Immature natural killer cell (primary cell): ENCODE measurements around the gene NR3C2. TPM values are rescaled to one million over a fixed set of nuclear protein-coding genes. Genes with fewer than 3 reads are reported as not detected.

Experiments used
- DNase-seq, 3 donors: peaks; one replicate each; pipeline ENCODE4 v3.0.0; 2022; ENCODE audit warnings: mixed read lengths in 1 of 3
- H3K27ac Mint-ChIP-seq, 6 donors: one replicate each; pipeline ENCODE4 v1.8.0; 2020; ENCODE audit warnings: mixed read lengths in 6 of 6, mild to moderate bottlenecking in 5 of 6, inconsistent platforms in 4 of 6, moderate library complexity in 3 of 6
- H3K27me3 Mint-ChIP-seq, 3 donors: one replicate each; pipeline ENCODE4 v1.8.0; 2020 to 2021; ENCODE audit warnings: low read depth in 3 of 3, mild to moderate bottlenecking in 3 of 3, mixed read lengths in 3 of 3, moderate library complexity in 3 of 3, inconsistent platforms in 1 of 3
- H3K36me3 Mint-ChIP-seq, 3 donors: one replicate each; pipeline ENCODE4 v1.8.0; 2020; ENCODE audit warnings: mixed read lengths in 3 of 3, inconsistent platforms in 2 of 3, mild to moderate bottlenecking in 2 of 3
- H3K4me1 Mint-ChIP-seq, 2 donors: one replicate each; pipeline ENCODE4 v1.8.0; 2020; ENCODE audit warnings: inconsistent platforms in 2 of 2, mild to moderate bottlenecking in 2 of 2, mixed read lengths in 2 of 2, moderate library complexity in 1 of 2
- H3K4me3 Mint-ChIP-seq, 5 donors: one replicate each; pipeline ENCODE4 v1.8.0; 2020; ENCODE audit warnings: mild to moderate bottlenecking in 5 of 5, mixed read lengths in 5 of 5, inconsistent platforms in 3 of 5, moderate library complexity in 3 of 5
- H3K9me3 Mint-ChIP-seq, 6 donors: one replicate each; pipeline ENCODE4 v1.8.0; 2020; ENCODE audit warnings: mild to moderate bottlenecking in 6 of 6, mixed read lengths in 6 of 6, inconsistent platforms in 4 of 6, moderate library complexity in 3 of 6
- polyA plus RNA-seq, 3 donors: library from polyadenylated mRNA; unstranded; fragments of 300-500 nt; fragmentation: Illumina TruSeq; gene quantifications; one replicate each; pipeline ENCODE4 v1.2.3, GENCODE V29; 2021

The NR3C2 gene
- polyA plus RNA-seq, 3 donors from 2014 or later = 1.0 to 1.2 (median 1.1) TPM

GRCh38 chr4:148245015-148245414 is 197.2 kb downstream of the NR3C2 start:
- H3K36me3 Mint-ChIP-seq = no peaks in the 10 kb centered on the region
- peaks cover 2 to 4% (median 4%) of the 10 kb centered on the region in 3 donors for H3K27me3 Mint-ChIP-seq
- no peaks in the 10 kb centered on the region for H3K9me3 Mint-ChIP-seq
- H3K4me1 Mint-ChIP-seq = no peaks in the 10 kb centered on the region
- H3K27ac Mint-ChIP-seq = no peak overlapping the region
- no peak for DNase-seq
- H3K4me3 Mint-ChIP-seq = no peak overlapping the region

DNA sequence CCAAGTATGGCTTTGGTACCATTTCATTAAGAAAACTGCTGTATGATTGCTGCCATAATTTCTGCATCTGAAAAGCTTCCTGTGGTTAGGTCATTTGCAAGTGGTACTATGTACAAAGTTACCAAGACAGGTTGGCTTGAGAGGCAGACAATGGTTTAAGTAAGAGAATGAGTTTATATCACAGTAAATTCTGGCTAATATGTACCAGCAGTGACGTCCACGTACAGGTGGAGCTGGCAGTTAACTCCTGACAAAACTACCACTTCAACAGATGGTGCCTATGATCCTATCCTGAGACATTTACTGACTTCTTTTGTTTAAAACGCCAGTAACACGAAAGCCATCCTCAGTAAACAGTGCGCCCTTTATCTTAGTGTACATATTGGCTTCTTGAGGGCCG is 198.4 kb downstream of the NR3C2 start:
- Mint-ChIP-seq H3K27ac (no peak overlapping the region), H3K36me3 (no peaks in the 10 kb centered on the region), H3K27me3 (peaks cover 3 to 4% (median 4%) of the 10 kb centered on the region in 3 donors), H3K9me3 (no peaks in the 10 kb centered on the region), H3K4me1 (peaks cover 0 to 3% of the 10 kb centered on the region in 2 donors), H3K4me3 (no peak overlapping the region)
- DNase-seq = no peak

DNA sequence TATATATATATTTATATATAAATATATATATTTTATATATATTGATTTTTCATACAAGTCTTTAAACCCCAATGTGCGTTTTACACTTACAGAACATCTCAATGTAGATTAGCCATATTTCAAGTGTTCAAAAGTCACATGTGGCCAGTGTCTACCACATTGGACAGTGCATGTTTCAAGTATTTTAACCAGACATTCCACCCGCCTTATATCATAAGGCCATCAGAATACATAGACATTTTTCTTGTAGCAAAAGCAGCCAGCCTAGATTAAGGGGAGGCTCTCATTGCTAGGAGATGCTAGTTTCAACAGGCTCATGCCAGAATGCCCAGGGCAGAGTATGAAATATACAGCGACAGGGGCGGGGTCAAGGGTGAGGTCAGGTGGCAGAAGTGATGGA is 202.0 kb downstream of the NR3C2 start:
- H3K36me3 Mint-ChIP-seq = no peaks in the 10 kb centered on the region
- DNase-seq = no peak
- no peak overlapping the region for H3K4me3 Mint-ChIP-seq
- H3K27ac Mint-ChIP-seq = no peak overlapping the region
- peaks cover 4 to 8% (median 5%) of the 10 kb centered on the region in 3 donors for H3K27me3 Mint-ChIP-seq
- peaks cover 0 to 3% of the 10 kb centered on the region in 2 donors for H3K4me1 Mint-ChIP-seq
- H3K9me3 Mint-ChIP-seq = peaks cover 0 to 3% (median 0%) of the 10 kb centered on the region in 6 donors

- H3K4me3 Mint-ChIP-seq = no peak overlapping the region
- DNase-seq = no peak
- H3K4me1 Mint-ChIP-seq = peaks cover 0 to 3% of the 10 kb centered on the region in 2 donors
- H3K36me3 Mint-ChIP-seq = no peaks in the 10 kb centered on the region
- peaks cover 0 to 3% (median 0%) of the 10 kb centered on the region in 6 donors for H3K9me3 Mint-ChIP-seq
- no peak overlapping the region for H3K27ac Mint-ChIP-seq
- peaks cover 4 to 8% (median 5%) of the 10 kb centered on the region in 3 donors for H3K27me3 Mint-ChIP-seq
Measured at GRCh38 chr4:148239494-148239985, 202.7 kb downstream of the NR3C2 start.

DNA sequence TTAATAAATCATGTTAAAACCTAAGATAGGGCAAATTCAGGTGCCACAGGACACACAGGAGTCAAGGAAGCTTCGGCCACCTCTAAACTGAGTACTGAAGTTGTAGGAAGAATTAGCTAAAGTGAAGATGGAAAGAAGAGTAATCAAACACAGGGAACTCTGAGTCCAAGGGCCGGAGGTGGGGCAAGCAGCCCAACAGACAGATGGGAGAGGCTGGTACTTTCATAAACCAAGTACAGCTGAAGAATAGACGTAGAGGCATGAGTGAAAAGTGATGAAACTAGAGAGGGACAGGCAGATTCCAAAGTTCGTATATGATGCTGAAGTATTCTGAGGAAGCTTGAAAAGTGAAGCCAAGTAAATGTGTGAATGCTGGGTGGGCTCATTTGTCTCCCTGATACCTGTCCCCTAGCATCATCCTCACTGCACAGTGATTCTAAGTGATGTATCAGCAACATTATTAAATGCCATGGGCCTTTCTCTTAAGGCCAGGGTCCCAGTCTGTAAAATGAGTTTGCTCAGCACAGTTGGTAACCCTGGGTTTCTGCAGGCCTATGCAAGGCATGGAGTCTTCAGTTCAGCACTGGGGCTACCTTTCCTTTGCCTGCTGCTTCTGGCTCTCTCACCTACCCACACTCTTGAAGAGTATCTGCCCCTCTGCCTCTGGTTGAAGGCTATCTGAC is 203.3 kb downstream of the NR3C2 start:
- Mint-ChIP-seq H3K4me1 (peaks cover 0 to 3% of the 10 kb centered on the region in 2 donors), H3K4me3 (no peak overlapping the region), H3K36me3 (no peaks in the 10 kb centered on the region), H3K9me3 (peaks cover 0 to 3% (median 0%) of the 10 kb centered on the region in 6 donors), H3K27me3 (peaks cover 4 to 8% (median 5%) of the 10 kb centered on the region in 3 donors), H3K27ac (no peak overlapping the region)
- DNase-seq = no peak

DNA sequence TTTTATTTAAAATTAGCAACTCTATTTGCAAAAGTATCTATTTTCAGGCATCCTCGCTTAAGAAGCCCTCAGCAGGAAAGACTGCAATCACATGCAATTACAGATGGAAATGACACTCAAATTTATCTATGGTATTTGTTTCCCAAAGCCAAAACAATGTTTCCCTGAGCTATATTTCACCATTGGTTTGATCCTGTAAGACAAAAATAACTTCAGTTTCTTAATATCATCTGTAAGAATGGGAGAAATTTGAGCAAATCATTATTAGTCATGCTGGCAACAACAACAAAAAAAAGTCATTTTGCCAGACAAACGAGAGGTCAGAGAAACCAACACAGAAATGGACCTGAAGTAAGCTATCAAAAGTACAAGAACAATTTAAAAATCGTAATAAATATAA is 204.1 kb downstream of the NR3C2 start:
- DNase-seq = no peak
- Mint-ChIP-seq H3K9me3 (peaks cover 0 to 3% (median 0%) of the 10 kb centered on the region in 6 donors), H3K36me3 (no peaks in the 10 kb centered on the region), H3K4me1 (peaks cover 0 to 3% of the 10 kb centered on the region in 2 donors), H3K4me3 (no peak overlapping the region), H3K27ac (no peak overlapping the region), H3K27me3 (peaks cover 4 to 8% (median 5%) of the 10 kb centered on the region in 3 donors)

DNA sequence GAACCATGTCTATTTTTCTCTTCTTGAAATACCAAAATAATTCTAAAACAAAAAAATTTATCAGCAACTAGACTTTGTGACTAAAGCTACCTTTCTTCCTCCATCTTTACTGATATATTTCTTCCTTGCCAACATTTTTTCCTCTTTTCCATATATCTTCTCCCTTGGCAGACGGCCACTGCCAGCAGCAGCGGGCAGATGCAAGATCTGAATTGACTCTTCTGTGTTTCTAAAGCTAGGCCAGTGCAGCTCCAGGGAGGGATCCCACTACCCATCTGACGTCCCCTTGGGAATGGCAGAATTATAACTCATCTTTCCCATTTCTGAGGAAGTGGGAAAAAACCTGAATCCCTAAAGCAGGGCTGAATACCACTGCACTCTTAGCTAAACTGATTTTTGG is 206.4 kb downstream of the NR3C2 start:
- H3K4me3 Mint-ChIP-seq = no peak overlapping the region
- no peak overlapping the region for H3K27ac Mint-ChIP-seq
- H3K4me1 Mint-ChIP-seq = peaks cover 0 to 3% of the 10 kb centered on the region in 2 donors
- DNase-seq = no peak
- peaks cover 0 to 5% (median 4%) of the 10 kb centered on the region in 3 donors for H3K27me3 Mint-ChIP-seq
- H3K9me3 Mint-ChIP-seq = peaks cover 0 to 3% (median 0%) of the 10 kb centered on the region in 6 donors
- H3K36me3 Mint-ChIP-seq = no peaks in the 10 kb centered on the region

GRCh38 chr4:148229798-148230197 is 212.4 kb downstream of the NR3C2 start:
- DNase-seq = no peak
- no peak overlapping the region for H3K27ac Mint-ChIP-seq
- H3K4me1 Mint-ChIP-seq = no peaks in the 10 kb centered on the region
- peaks cover 0 to 2% (median 0%) of the 10 kb centered on the region in 6 donors for H3K9me3 Mint-ChIP-seq
- peaks cover 0 to 2% (median 0%) of the 10 kb centered on the region in 3 donors for H3K27me3 Mint-ChIP-seq
- no peak overlapping the region for H3K4me3 Mint-ChIP-seq
- no peaks in the 10 kb centered on the region for H3K36me3 Mint-ChIP-seq

- no peaks in the 10 kb centered on the region for H3K4me1 Mint-ChIP-seq
- DNase-seq = no peak
- H3K9me3 Mint-ChIP-seq = peaks cover 0 to 2% (median 0%) of the 10 kb centered on the region in 6 donors
- H3K27ac Mint-ChIP-seq = no peak overlapping the region
- H3K27me3 Mint-ChIP-seq = peaks cover 0 to 2% (median 0%) of the 10 kb centered on the region in 3 donors
- H3K4me3 Mint-ChIP-seq = no peak overlapping the region
- H3K36me3 Mint-ChIP-seq = no peaks in the 10 kb centered on the region
Measured at GRCh38 chr4:148229028-148229427, 213.2 kb downstream of the NR3C2 start.

- Mint-ChIP-seq H3K27ac (no peak overlapping the region), H3K4me1 (no peaks in the 10 kb centered on the region), H3K36me3 (no peaks in the 10 kb centered on the region), H3K27me3 (peaks cover 0 to 2% (median 0%) of the 10 kb centered on the region in 3 donors), H3K4me3 (no peak overlapping the region), H3K9me3 (peaks cover 0 to 2% (median 0%) of the 10 kb centered on the region in 6 donors)
- no peak for DNase-seq
Measured at GRCh38 chr4:148227147-148227546, 215.1 kb downstream of the NR3C2 start.

GRCh38 chr4:148226341-148226740 is 215.9 kb downstream of the NR3C2 start:
- Mint-ChIP-seq H3K4me3 (no peak overlapping the region), H3K9me3 (peaks cover 0 to 2% (median 0%) of the 10 kb centered on the region in 6 donors), H3K36me3 (no peaks in the 10 kb centered on the region), H3K4me1 (no peaks in the 10 kb centered on the region), H3K27ac (no peak overlapping the region), H3K27me3 (peaks cover 0 to 2% (median 2%) of the 10 kb centered on the region in 3 donors)
- DNase-seq = no peak

- peaks cover 0 to 2% (median 2%) of the 10 kb centered on the region in 3 donors for H3K27me3 Mint-ChIP-seq
- peaks cover 0 to 2% (median 0%) of the 10 kb centered on the region in 6 donors for H3K9me3 Mint-ChIP-seq
- no peak overlapping the region for H3K27ac Mint-ChIP-seq
- no peaks in the 10 kb centered on the region for H3K36me3 Mint-ChIP-seq
- no peak overlapping the region for H3K4me3 Mint-ChIP-seq
- no peak for DNase-seq
- no peaks in the 10 kb centered on the region for H3K4me1 Mint-ChIP-seq
Measured at GRCh38 chr4:148225639-148226038, 216.6 kb downstream of the NR3C2 start.

GRCh38 chr4:148224476-148224875 is 217.7 kb downstream of the NR3C2 start:
- peaks cover 0 to 2% (median under 1%) of the 10 kb centered on the region in 3 donors for H3K27me3 Mint-ChIP-seq
- H3K4me1 Mint-ChIP-seq = no peaks in the 10 kb centered on the region
- H3K27ac Mint-ChIP-seq = no peak overlapping the region
- peaks cover 0 to 2% (median 0%) of the 10 kb centered on the region in 6 donors for H3K9me3 Mint-ChIP-seq
- DNase-seq = no peak
- H3K4me3 Mint-ChIP-seq = no peak overlapping the region
- H3K36me3 Mint-ChIP-seq = no peaks in the 10 kb centered on the region

DNA sequence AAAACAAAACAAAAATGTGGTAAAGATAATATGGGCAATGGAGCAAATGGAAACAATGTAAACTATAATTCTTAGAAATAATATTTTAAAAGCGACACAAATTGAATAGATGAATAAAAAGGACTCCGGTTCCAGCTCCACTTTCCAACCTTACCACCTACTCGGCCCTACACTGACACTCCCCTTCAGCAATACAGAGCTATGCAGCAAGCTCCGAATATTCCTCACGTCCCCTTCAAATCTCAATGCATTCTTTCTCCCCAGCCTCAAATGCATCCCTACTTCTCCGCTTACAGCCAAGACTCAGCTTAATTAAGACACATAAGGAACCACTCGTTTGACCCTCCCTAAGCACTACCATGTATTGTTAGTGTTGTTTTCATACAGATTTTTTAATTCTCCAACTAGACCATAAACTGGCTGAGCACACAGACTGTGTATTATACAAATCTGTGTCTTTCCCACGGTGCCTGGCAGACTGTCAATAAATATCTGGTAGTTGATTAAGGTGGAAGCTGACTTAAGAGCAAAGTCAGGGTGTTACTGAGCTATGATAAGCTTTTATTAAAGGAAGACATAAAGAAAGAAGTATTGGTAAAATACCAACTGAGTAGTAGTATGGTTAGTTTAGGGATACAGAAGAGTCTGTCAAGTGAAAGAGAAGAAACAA is 219.1 kb downstream of the NR3C2 start:
- Mint-ChIP-seq H3K27me3 (peaks cover 0 to 2% (median 0%) of the 10 kb centered on the region in 3 donors), H3K4me3 (no peak overlapping the region), H3K36me3 (no peaks in the 10 kb centered on the region), H3K9me3 (peaks cover 0 to 2% (median 0%) of the 10 kb centered on the region in 6 donors), H3K4me1 (peaks cover 2 to 6% of the 10 kb centered on the region in 2 donors), H3K27ac (no peak overlapping the region)
- DNase-seq = no peak
